ENCODE data around the gene LPCAT3. TPM values are rescaled to one million over a fixed set of nuclear protein-coding genes. Genes with fewer than 3 reads are reported as not detected.

The LPCAT3 gene
- total and polyA plus RNA-seq, 2 of the 13 experiments (the other 11 are each of a cell fraction or from before 2014, with no cell fraction given), result 44.5 to 64.3 TPM

DNA sequence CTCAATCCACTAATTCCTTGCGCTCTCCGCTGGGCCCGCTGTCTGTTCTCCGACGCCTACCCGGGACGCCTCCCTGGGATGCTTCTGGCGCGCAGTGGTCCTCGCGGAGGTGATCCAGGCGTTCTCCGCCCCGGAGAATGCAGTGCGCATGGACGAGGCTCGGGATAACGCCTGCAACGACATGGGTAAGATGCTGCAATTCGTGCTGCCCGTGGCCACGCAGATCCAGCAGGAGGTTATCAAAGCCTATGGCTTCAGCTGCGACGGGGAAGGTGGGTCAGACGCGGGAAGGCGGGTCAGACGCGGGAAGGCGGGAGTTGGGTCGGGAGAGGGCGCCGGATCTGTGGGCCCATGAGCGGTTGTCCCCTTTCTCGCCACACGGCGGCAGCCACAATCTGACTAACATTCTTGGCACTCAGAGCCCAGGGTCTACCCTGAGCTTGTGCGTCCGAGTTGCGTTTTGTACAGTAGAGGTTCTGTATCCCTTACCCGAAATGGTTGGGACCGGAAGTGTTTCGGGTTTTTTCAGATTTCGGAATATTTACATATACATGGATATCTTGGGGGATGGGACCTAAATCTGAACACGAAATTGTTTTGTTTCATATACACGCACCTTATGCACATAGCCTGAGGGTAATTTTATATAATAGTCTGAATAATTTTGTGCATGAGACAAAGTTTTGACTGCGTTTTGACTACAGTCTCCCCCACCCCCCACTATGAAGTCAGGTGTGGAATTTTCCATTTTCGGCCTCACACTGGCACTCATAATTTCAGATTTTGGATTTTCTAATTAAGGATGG lies 73.7 kb downstream of the LPCAT3 start (continued):
- TF ChIP-seq, protein P1, sequence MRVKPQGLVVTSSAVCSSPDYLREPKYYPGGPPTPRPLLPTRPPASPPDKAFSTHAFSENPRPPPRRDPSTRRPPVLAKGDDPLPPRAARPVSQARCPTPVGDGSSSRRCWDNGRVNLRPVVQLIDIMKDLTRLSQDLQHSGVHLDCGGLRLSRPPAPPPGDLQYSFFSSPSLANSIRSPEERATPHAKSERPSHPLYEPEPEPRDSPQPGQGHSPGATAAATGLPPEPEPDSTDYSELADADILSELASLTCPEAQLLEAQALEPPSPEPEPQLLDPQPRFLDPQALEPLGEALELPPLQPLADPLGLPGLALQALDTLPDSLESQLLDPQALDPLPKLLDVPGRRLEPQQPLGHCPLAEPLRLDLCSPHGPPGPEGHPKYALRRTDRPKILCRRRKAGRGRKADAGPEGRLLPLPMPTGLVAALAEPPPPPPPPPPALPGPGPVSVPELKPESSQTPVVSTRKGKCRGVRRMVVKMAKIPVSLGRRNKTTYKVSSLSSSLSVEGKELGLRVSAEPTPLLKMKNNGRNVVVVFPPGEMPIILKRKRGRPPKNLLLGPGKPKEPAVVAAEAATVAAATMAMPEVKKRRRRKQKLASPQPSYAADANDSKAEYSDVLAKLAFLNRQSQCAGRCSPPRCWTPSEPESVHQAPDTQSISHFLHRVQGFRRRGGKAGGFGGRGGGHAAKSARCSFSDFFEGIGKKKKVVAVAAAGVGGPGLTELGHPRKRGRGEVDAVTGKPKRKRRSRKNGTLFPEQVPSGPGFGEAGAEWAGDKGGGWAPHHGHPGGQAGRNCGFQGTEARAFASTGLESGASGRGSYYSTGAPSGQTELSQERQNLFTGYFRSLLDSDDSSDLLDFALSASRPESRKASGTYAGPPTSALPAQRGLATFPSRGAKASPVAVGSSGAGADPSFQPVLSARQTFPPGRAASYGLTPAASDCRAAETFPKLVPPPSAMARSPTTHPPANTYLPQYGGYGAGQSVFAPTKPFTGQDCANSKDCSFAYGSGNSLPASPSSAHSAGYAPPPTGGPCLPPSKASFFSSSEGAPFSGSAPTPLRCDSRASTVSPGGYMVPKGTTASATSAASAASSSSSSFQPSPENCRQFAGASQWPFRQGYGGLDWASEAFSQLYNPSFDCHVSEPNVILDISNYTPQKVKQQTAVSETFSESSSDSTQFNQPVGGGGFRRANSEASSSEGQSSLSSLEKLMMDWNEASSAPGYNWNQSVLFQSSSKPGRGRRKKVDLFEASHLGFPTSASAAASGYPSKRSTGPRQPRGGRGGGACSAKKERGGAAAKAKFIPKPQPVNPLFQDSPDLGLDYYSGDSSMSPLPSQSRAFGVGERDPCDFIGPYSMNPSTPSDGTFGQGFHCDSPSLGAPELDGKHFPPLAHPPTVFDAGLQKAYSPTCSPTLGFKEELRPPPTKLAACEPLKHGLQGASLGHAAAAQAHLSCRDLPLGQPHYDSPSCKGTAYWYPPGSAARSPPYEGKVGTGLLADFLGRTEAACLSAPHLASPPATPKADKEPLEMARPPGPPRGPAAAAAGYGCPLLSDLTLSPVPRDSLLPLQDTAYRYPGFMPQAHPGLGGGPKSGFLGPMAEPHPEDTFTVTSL (CRISPR knock-in tag; IDR thresholded peaks at IDR 0.05; ENCODE audit: borderline replicate concordance), result 0 out of 2 replicates have a peak, but pooled peaks have one; percentile 5
- TF ChIP-seq CREB1 (IDR thresholded peaks at IDR 0.05) (no peak), CREB1 (CRISPR knock-in tag; IDR thresholded peaks at IDR 0.05) (no peak), ZBTB20 (CRISPR knock-in tag; IDR thresholded peaks at IDR 0.05; ENCODE audit: borderline replicate concordance, low read depth) (peak; percentile 61; the same call in 1 of the 2 replicates), FOXC1 (CRISPR knock-in tag; IDR thresholded peaks at IDR 0.05; ENCODE audit: borderline replicate concordance) (peak; percentile 50; the same call in 1 of the 2 replicates), CBX2 (IDR thresholded peaks at IDR 0.05; ENCODE audit: low read depth, low read length) (no peak), CBX2 (CRISPR knock-in tag; IDR thresholded peaks at IDR 0.05; ENCODE audit: low read depth) (no peak), TBX2 (CRISPR knock-in tag; IDR thresholded peaks at IDR 0.05; ENCODE audit: borderline replicate concordance) (peak; percentile 55; the same call in 1 of the 2 replicates), GTF3A (CRISPR knock-in tag; conservative IDR thresholded peaks at IDR 0.05) (0 out of 2 replicates have a peak, but pooled peaks have one; percentile 22)
- TF ChIP-seq, protein P2, sequence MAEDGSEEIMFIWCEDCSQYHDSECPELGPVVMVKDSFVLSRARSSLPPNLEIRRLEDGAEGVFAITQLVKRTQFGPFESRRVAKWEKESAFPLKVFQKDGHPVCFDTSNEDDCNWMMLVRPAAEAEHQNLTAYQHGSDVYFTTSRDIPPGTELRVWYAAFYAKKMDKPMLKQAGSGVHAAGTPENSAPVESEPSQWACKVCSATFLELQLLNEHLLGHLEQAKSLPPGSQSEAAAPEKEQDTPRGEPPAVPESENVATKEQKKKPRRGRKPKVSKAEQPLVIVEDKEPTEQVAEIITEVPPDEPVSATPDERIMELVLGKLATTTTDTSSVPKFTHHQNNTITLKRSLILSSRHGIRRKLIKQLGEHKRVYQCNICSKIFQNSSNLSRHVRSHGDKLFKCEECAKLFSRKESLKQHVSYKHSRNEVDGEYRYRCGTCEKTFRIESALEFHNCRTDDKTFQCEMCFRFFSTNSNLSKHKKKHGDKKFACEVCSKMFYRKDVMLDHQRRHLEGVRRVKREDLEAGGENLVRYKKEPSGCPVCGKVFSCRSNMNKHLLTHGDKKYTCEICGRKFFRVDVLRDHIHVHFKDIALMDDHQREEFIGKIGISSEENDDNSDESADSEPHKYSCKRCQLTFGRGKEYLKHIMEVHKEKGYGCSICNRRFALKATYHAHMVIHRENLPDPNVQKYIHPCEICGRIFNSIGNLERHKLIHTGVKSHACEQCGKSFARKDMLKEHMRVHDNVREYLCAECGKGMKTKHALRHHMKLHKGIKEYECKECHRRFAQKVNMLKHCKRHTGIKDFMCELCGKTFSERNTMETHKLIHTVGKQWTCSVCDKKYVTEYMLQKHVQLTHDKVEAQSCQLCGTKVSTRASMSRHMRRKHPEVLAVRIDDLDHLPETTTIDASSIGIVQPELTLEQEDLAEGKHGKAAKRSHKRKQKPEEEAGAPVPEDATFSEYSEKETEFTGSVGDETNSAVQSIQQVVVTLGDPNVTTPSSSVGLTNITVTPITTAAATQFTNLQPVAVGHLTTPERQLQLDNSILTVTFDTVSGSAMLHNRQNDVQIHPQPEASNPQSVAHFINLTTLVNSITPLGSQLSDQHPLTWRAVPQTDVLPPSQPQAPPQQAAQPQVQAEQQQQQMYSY (CRISPR knock-in tag; IDR thresholded peaks at IDR 0.05), result 0 out of 2 replicates have a peak, but pooled peaks have one; percentile 33
- TF ChIP-seq, protein P3, sequence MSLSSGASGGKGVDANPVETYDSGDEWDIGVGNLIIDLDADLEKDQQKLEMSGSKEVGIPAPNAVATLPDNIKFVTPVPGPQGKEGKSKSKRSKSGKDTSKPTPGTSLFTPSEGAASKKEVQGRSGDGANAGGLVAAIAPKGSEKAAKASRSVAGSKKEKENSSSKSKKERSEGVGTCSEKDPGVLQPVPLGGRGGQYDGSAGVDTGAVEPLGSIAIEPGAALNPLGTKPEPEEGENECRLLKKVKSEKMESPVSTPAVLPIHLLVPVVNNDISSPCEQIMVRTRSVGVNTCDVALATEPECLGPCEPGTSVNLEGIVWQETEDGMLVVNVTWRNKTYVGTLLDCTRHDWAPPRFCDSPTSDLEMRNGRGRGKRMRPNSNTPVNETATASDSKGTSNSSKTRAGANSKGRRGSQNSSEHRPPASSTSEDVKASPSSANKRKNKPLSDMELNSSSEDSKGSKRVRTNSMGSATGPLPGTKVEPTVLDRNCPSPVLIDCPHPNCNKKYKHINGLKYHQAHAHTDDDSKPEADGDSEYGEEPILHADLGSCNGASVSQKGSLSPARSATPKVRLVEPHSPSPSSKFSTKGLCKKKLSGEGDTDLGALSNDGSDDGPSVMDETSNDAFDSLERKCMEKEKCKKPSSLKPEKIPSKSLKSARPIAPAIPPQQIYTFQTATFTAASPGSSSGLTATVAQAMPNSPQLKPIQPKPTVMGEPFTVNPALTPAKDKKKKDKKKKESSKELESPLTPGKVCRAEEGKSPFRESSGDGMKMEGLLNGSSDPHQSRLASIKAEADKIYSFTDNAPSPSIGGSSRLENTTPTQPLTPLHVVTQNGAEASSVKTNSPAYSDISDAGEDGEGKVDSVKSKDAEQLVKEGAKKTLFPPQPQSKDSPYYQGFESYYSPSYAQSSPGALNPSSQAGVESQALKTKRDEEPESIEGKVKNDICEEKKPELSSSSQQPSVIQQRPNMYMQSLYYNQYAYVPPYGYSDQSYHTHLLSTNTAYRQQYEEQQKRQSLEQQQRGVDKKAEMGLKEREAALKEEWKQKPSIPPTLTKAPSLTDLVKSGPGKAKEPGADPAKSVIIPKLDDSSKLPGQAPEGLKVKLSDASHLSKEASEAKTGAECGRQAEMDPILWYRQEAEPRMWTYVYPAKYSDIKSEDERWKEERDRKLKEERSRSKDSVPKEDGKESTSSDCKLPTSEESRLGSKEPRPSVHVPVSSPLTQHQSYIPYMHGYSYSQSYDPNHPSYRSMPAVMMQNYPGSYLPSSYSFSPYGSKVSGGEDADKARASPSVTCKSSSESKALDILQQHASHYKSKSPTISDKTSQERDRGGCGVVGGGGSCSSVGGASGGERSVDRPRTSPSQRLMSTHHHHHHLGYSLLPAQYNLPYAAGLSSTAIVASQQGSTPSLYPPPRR (CRISPR knock-in tag; IDR thresholded peaks at IDR 0.05; ENCODE audit: borderline replicate concordance), result no peak; the same call in 1 of the 2 replicates

All from HepG2 (cell line).